Karpas-422 (cell line): ENCODE data around the gene ART5. TPM values are rescaled to one million over a fixed set of nuclear protein-coding genes. Genes with fewer than 3 reads are reported as not detected.

Source experiments
- DNase-seq: peaks from one replicate; pipeline ENCODE4 v3.0.0-alpha.2; 2015
- H2AFZ ChIP-seq: fragments of 200-600 bp; sonication (generic); 2 replicates; pipeline ENCODE4 v1.6.1; 2014; ENCODE audit warnings: antibody characterized with exemption, low read length, mixed read lengths
- H3K27ac ChIP-seq: fragments of 200-600 bp; sonication (generic); 2 replicates; pipeline ENCODE4 v1.5.1; 2014; ENCODE audit warnings: mild to moderate bottlenecking, low read length, moderate library complexity
- H3K27me3 ChIP-seq: fragments of 200-600 bp; sonication (generic); 2 replicates; pipeline ENCODE4 v1.6.1; 2014; ENCODE audit warnings: low read length, mixed read lengths
- H3K36me3 ChIP-seq: fragments of 200-600 bp; sonication (generic); 2 replicates; pipeline ENCODE4 v1.6.1; 2014; ENCODE audit warnings: low read length, mixed read lengths; ENCODE audit not compliant: insufficient read depth
- H3K4me1 ChIP-seq: fragments of 200-600 bp; sonication (generic); 2 replicates; pipeline ENCODE4 v1.6.1; 2014; ENCODE audit warnings: mild to moderate bottlenecking, low read length, mixed read lengths
- H3K4me2 ChIP-seq: fragments of 200-600 bp; sonication (generic); 2 replicates; pipeline ENCODE4 v1.6.1; 2014; ENCODE audit warnings: low read length, low read depth, mild to moderate bottlenecking; ENCODE audit not compliant: poor library complexity, severe bottlenecking
- H3K4me3 ChIP-seq: fragments of 200-600 bp; sonication (generic); 2 replicates; pipeline ENCODE4 v1.5.1; 2014; ENCODE audit warnings: mild to moderate bottlenecking, antibody characterized with exemption, low read length, mixed read lengths
- H3K79me2 ChIP-seq: fragments of 200-600 bp; sonication (generic); 2 replicates; pipeline ENCODE4 v1.6.1; 2014; ENCODE audit warnings: mild to moderate bottlenecking, low read length, mixed read lengths
- H3K9ac ChIP-seq: fragments of 200-600 bp; sonication (generic); 2 replicates; pipeline ENCODE4 v1.6.0; 2014; ENCODE audit warnings: low read length
- H3K9me2 ChIP-seq: fragments of 200-600 bp; sonication (generic), shearing (Covaris generic); replicated peaks from 2 replicates; pipeline ENCODE4 v1.6.0; 2014; ENCODE audit warnings: mild to moderate bottlenecking, low read length, moderate library complexity; ENCODE audit not compliant: insufficient read depth
- H3K9me3 ChIP-seq: fragments of 300-700, 200-600 bp; sonication (generic); 2 replicates; pipeline ENCODE4 v1.6.1; 2014; ENCODE audit warnings: low read length, mixed read lengths
- H4K20me1 ChIP-seq: fragments of 200-600 bp; sonication (generic); 2 replicates; pipeline ENCODE4 v1.6.1; 2014; ENCODE audit warnings: mild to moderate bottlenecking, antibody characterized with exemption, low read length, low read depth; ENCODE audit not compliant: insufficient read depth
- total RNA-seq: library from RNA; depleted of rRNA; stranded (reverse); fragments of >200 nt; shearing (Covaris generic); gene quantifications from 2 replicates; pipeline ENCODE4 v1.2.3, GENCODE V29; 2014; ENCODE audit warnings: low replicate concordance

Gene ART5
- total RNA-seq, 1 experiment from 2014 or later: not detected

DNA sequence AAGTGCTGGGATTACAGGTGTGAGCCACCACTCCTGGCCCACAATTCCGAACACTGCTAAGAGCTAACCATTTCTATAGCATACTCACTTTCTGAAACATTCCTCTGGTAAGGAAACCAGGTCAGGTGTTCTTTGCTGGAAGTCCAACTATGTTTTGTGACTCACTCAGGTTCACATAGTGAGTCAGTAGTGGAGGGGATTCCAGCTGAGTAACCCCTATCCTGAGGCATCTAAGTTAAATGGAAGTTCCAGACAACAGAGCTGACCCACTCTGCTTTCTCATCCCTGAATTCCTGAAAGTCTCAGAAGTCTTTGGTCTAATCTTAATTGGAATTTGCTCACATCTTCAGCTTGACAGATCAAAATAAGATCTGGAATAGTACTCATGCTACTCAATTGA is 32.4 kb upstream of the ART5 start:
- no peaks in the 10 kb centered on the region for H3K9me2 ChIP-seq
- H3K4me3 ChIP-seq: no peak overlapping the region
- no peak overlapping the region for H3K27ac ChIP-seq
- H3K9me3 ChIP-seq: no peaks in the 10 kb centered on the region
- no peaks in the 10 kb centered on the region for H3K4me1 ChIP-seq
- no peak for DNase-seq
- no peaks in the 10 kb centered on the region for H3K79me2 ChIP-seq
- H3K9ac ChIP-seq: no peak overlapping the region
- no peaks in the 10 kb centered on the region for H3K27me3 ChIP-seq
- peaks cover 50% of the 10 kb centered on the region for H3K36me3 ChIP-seq
- H2AFZ ChIP-seq: no peak overlapping the region
- H3K4me2 ChIP-seq: no peak overlapping the region
- no peaks in the 10 kb centered on the region for H4K20me1 ChIP-seq

DNA sequence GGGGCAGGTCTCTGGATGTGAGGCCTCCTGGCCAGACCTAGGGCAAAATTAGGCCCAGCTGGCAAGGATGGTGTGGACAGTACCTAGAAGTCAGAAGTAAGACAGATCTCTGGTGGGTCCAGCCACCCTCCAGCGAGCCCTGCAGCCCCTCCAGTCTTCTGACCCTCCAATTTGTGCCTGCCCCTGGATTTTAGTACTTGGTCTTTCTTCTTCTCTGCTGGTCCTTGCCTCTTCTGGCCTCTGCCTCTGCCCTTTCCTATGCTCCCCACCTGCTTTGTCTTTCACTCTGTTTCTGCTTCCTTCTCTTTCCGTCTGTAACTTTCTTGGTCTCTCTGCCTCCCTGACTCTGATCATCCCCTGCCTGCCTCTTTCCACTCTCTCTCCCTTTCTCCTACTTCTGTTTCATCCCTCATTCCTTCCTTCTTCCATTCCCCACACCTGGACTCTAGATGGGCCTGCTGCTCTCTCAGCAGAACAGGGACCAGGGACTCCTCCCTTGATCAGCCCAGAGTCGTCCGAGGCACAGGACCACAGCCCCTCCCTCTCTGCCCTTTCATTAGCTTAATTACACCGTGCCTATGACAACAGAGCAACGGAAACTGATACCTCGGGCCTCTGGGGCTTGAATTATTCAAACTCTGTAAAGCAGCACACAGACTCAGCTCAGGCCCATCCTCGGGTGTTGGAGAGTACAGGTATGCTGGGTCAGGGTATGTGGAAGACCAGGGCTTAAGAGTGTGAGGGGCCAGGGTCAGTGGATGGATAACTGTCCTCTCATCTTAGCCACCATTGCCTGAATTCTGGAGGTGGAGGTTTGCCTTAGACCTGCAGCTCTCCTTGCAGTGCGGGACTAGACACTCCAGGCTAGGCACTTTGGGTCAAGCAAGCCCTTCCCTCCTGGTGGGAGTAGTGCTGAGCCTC is 29.8 kb upstream of the ART5 start, which contains the start of gene CHRNA10:
Gene CHRNA10 (minus strand): TSS at position 51 of the 921 bp plus-strand sequence. CDS start 72 bp downstream, outside the sequence.
- Histone ChIP-seq H3K4me2 (no peak within 1 kb of the TSS), H3K36me3 (peaks cover 28% of the 10 kb centered on the region), H3K9ac (no peak within 1 kb of the TSS), H3K9me3 (no peaks in the 10 kb centered on the region), H3K27ac (no peak within 1 kb of the TSS), H3K9me2 (no peaks in the 10 kb centered on the region), H2AFZ (no peak within 1 kb of the TSS), H4K20me1 (no peaks in the 10 kb centered on the region), H3K27me3 (no peaks in the 10 kb centered on the region), H3K4me3 (no peak within 1 kb of the TSS), H3K79me2 (no peaks in the 10 kb centered on the region), H3K4me1 (no peaks in the 10 kb centered on the region)
- no peak for DNase-seq

DNA sequence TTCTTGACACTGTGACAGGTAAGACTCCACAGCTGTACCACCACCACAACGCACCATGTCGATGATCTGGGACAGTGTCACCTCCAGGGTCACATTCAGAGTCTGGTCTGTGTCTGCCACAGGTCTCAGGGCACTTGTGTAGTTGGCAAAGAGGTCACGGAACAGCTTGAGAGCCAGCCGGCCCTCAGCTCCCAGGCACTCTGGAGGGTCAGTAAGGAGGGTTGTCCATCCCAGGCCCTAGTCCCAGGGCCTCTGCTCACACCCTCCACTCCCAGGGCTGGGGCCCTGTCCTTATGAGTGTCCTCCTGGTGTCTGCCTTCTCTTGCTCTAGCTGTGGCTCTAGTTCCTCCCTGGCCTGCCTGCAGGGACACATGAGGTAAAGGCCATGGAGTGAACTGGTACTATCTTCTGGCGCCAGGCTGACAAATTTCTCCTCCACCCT is 28.0 kb upstream of the ART5 start:
- H3K4me1 ChIP-seq: no peaks in the 10 kb centered on the region
- no peak overlapping the region for H3K9ac ChIP-seq
- no peaks in the 10 kb centered on the region for H3K27me3 ChIP-seq
- no peaks in the 10 kb centered on the region for H3K9me2 ChIP-seq
- H3K4me3 ChIP-seq: no peak overlapping the region
- no peak overlapping the region for H2AFZ ChIP-seq
- H3K36me3 ChIP-seq: peaks cover 12% of the 10 kb centered on the region
- H3K79me2 ChIP-seq: no peaks in the 10 kb centered on the region
- H4K20me1 ChIP-seq: no peaks in the 10 kb centered on the region
- no peak overlapping the region for H3K4me2 ChIP-seq
- DNase-seq: no peak
- no peak overlapping the region for H3K27ac ChIP-seq
- no peaks in the 10 kb centered on the region for H3K9me3 ChIP-seq

DNA sequence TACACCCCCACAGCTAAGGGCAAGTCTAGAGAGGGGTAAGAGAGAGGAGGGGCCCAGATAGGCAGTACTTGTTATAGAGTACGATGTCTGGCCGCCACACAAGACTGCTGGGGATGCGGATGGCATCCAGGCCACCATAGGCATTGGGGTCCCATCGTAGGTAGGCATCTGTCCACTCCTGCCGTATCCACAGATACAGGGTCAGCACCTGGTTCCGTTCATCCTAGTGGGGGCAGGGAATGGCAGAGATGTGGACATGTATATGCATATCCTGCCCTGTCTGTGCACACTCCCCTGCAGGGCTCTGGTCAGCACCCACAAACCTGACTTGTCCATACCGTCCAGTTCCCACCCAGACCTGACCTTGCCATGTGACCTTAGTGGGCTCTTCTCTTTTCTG is 27.3 kb upstream of the ART5 start:
- Histone ChIP-seq H3K4me2 (no peak overlapping the region), H3K36me3 (peaks cover 6% of the 10 kb centered on the region), H3K9me3 (no peaks in the 10 kb centered on the region), H4K20me1 (0 out of 2 replicates have a peak, but pooled peaks cover 2% of the 10 kb centered on the region), H3K4me3 (no peak overlapping the region), H3K27ac (no peak overlapping the region), H3K9me2 (no peaks in the 10 kb centered on the region), H3K4me1 (no peaks in the 10 kb centered on the region), H3K27me3 (no peaks in the 10 kb centered on the region), H2AFZ (no peak overlapping the region), H3K9ac (no peak overlapping the region), H3K79me2 (no peaks in the 10 kb centered on the region)
- no peak for DNase-seq

DNA sequence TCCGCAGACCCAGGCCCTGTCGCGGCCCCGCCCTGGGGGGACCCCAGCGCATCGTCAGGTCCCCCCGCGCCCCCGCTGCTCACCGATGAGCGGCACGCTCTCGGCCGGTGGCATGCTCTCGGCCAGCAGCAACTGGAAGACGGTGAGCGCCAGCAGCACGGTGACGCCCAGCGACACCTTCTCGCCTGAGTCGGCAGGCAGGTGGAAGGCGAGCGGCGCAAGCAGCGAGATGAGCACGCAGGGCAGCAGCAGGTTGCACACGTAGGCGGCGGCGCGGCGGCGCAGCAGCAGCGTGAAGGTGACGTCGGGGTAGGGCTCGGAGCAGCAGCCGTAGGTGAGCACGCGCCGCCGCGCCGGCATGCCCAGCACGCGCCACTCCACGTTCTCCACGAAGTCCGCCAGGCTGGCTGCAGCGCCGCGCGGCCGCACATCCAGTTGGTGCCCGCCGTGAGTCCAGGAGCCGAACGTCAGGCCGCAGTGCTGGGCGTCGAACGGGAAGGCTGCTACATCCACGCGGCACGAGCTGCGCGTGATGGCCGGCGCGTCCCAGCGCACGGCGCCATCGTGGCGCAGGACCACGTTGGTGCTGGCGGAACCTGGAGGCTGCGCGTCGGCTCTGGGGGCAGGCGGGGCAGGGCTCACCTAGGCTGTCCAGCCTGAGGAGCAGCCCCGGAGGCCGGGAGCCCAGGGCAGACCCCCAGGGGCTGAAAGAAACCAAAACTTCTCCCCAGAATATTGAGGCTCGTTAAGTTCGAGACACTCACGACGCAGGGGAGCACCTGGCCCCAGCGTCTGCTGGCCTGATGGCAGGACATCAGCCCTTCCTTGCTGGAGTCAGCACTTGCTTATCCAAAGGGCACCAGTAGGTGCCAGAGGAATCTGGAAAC is 25.6 kb upstream of the ART5 start:
- Histone ChIP-seq H4K20me1 (0 out of 2 replicates have a peak, but pooled peaks cover 4% of the 10 kb centered on the region), H3K4me1 (no peaks in the 10 kb centered on the region), H3K79me2 (no peaks in the 10 kb centered on the region), H3K4me2 (no peak overlapping the region), H3K4me3 (no peak overlapping the region), H3K27me3 (no peaks in the 10 kb centered on the region), H3K9ac (no peak overlapping the region), H3K9me3 (no peaks in the 10 kb centered on the region), H2AFZ (no peak overlapping the region), H3K27ac (no peak overlapping the region), H3K9me2 (no peaks in the 10 kb centered on the region), H3K36me3 (peaks cover 2% of the 10 kb centered on the region; the same call in 1 of the 2 replicates)
- no peak for DNase-seq

DNA sequence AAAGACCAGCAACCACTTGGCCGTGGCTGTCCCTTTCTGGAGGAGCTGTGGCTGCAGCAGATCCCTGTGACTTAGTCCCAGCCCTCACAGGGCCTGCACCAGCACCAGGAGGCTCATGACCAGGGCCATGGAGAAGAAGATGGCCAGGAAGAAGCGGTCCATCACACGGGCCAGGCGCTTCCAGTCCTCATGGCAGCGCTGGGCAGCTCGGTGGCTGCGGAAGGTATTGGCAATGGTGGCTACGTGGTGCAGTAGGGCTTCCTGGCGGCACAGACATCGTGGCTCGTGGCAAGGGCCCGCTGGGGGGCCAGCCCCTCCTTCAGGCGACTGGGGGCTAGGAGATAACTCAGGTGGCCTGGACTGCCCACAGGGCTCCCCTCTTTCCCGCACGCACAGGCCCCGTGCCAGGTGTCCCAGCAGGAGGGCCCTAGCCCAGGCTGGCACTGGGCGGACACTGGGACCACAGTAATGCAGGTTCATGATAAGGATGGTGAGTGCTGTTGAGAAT is 24.3 kb upstream of the ART5 start:
- Histone ChIP-seq H3K36me3 (peaks cover 2% of the 10 kb centered on the region; the same call in 1 of the 2 replicates), H3K9ac (no peak overlapping the region), H3K4me2 (no peak overlapping the region), H2AFZ (no peak overlapping the region), H3K9me2 (no peaks in the 10 kb centered on the region), H3K9me3 (no peaks in the 10 kb centered on the region), H3K79me2 (no peaks in the 10 kb centered on the region), H3K27ac (no peak overlapping the region), H3K4me3 (no peak overlapping the region), H3K27me3 (no peaks in the 10 kb centered on the region), H3K4me1 (no peaks in the 10 kb centered on the region), H4K20me1 (0 out of 2 replicates have a peak, but pooled peaks cover 4% of the 10 kb centered on the region)
- DNase-seq: no peak

DNA sequence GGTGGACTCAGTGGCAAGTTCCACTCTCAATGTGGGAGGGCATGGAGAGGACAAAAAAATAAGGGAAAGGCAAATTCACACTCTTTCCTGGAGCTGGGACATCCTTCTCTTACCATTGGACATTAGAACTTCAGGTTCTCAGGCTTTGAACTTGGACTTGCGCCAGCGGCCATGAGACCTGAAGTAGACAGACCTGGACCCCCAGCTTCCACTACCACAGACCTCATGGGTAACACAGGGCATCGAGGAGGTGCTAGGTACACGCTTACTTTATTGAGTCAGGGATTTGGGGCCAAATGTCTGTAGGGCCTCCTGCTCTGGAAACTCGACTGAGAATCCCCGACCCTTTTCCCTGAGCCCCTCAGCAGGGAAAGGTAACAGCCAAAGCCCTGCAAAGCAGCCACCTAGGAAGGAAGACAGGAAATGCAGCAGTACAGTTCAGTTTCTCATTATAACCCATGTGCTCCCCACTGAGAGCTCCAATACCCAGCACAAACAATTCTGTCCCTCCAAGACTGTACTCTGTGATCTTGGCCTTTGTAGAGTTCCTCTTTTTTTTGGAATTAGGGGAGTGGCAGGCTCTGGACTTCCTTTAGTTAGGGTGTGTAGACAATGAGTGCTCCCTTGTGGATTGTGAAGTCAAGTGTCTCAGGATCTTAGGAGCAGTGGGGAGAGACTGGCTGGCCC is 23.7 kb upstream of the ART5 start:
- no peaks in the 10 kb centered on the region for H3K4me1 ChIP-seq
- DNase-seq: no peak
- no peak overlapping the region for H3K9ac ChIP-seq
- H3K4me2 ChIP-seq: no peak overlapping the region
- H4K20me1 ChIP-seq: peaks cover 9% of the 10 kb centered on the region; the same call in 1 of the 2 replicates
- no peak overlapping the region for H3K4me3 ChIP-seq
- no peaks in the 10 kb centered on the region for H3K27me3 ChIP-seq
- no peaks in the 10 kb centered on the region for H3K79me2 ChIP-seq
- peaks cover 2% of the 10 kb centered on the region; the same call in 1 of the 2 replicates for H3K36me3 ChIP-seq
- H3K9me3 ChIP-seq: no peaks in the 10 kb centered on the region
- H3K27ac ChIP-seq: no peak overlapping the region
- no peaks in the 10 kb centered on the region for H3K9me2 ChIP-seq
- H2AFZ ChIP-seq: no peak overlapping the region
